Thymus (tissue), 11 donors: Measurements from ENCODE around the gene BACH2. TPM values are rescaled to one million over a fixed set of nuclear protein-coding genes. Genes with fewer than 3 reads are reported as not detected.
"Not testable (repeated sequence)": the region's sequence is repeated elsewhere in the genome, so short reads cannot be mapped to it uniquely, and the experiment has no call there.

Experiments
- DNase-seq, 9 donors: peaks; one replicate each; pipeline ENCODE4 v3.0.0-alpha.2; 2013; ENCODE audit warnings: low spot score in 9 of 9, low read depth in 6 of 9, missing footprints in 1 of 9
- H3K27ac ChIP-seq, 2 donors: one replicate each; pipeline ENCODE4 v1.5.1; 2013; ENCODE audit warnings: control low read depth in 1 of 2, low read depth in 1 of 2, low read length in 1 of 2, mild to moderate bottlenecking in 1 of 2, moderate library complexity in 1 of 2
- H3K27me3 ChIP-seq, 2 donors: one replicate each; pipeline ENCODE4 v1.5.1; 2013; ENCODE audit warnings: low read length in 1 of 2; ENCODE audit not compliant: control insufficient read depth in 2 of 2, insufficient read depth in 1 of 2
- H3K36me3 ChIP-seq, 2 donors: one replicate each; pipeline ENCODE4 v1.5.1; 2013; ENCODE audit warnings: low read length in 1 of 2, mild to moderate bottlenecking in 1 of 2, moderate library complexity in 1 of 2; ENCODE audit not compliant: control insufficient read depth in 2 of 2, insufficient read depth in 2 of 2
- H3K4me1 ChIP-seq, 2 donors: one replicate each; pipeline ENCODE4 v1.5.1; 2013; ENCODE audit warnings: low read length in 2 of 2; ENCODE audit not compliant: control insufficient read depth in 2 of 2, insufficient read depth in 2 of 2
- H3K4me3 ChIP-seq, 2 donors: one replicate each; pipeline ENCODE4 v1.5.1; 2013; ENCODE audit warnings: low read length in 2 of 2, control low read depth in 1 of 2, mild to moderate bottlenecking in 1 of 2
- H3K9me3 ChIP-seq, 2 donors: one replicate each; pipeline ENCODE4 v1.5.1; 2013; ENCODE audit warnings: low read length in 1 of 2, mild to moderate bottlenecking in 1 of 2; ENCODE audit not compliant: control insufficient read depth in 2 of 2, insufficient read depth in 1 of 2
- WGBS: extraction: QIAGEN DNeasy Blood & Tissue Kit; methylation state at CpG from one replicate; pipeline ENCODE4 v1.1.7; 2013; 5-methylcytosine and 5-hydroxymethylcytosine counted together
- polyA plus RNA-seq: library from polyadenylated mRNA; stranded (reverse); fragments of 200-250 nt; gene quantifications from one replicate; pipeline ENCODE4 v1.2.3, GENCODE V29; 2013
- total RNA-seq: library from RNA; stranded (reverse); fragments of 120-200 nt; gene quantifications from one replicate; pipeline ENCODE4 v1.2.4, GENCODE V29; 2013
- donor health status: healthy.

Gene BACH2
- total and polyA plus RNA-seq, 2 donors = 12.3 to 12.7 TPM

DNA sequence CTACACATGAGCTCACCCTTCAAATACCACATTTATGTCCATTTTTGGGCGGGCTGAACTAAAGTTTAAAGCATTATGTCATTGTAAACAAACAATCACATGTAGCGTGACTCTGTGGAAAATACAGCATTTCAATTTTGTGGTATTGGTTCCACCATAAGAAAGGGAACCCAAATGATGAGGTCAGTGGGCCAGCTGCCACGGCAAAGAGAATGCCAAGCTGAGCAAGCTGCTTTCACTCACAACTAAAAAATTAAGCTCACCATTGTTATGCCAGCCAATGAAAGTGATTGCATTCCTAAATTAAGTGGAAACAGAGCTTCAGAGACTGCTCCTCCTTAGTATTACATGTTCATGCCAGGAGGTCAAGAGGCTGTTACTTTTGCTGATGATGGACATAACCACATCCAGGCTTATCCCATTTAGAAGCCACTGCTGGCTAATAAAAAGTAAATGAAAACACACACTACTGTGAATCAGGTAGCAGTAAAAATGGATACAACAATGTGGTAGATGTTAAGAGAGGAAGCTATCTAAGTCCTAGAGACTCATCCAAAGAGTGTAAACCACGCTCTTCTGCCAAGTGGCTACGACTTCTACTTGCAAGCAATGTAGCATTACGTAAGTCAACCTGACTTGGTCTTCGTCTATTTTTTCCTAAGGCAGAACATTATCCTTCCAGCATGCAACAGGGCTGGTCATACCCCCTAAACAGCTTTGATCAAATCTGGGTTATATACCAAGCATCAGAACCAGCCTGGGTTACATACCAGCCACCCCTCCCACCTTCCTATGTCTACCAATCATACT, 164.8 kb downstream of the BACH2 start:
- H3K27me3 ChIP-seq = no peaks in the 10 kb centered on the region
- no peaks in the 10 kb centered on the region for H3K9me3 ChIP-seq
- H3K27ac ChIP-seq = no peak overlapping the region
- 94% methylated on average over 7 of the region's 7 CpGs for WGBS
- peaks cover 0 to 7% of the 10 kb centered on the region in 2 donors for H3K36me3 ChIP-seq
- H3K4me1 ChIP-seq = peaks cover 7 to 14% of the 10 kb centered on the region in 2 donors
- no peak for DNase-seq
- no peak overlapping the region for H3K4me3 ChIP-seq

DNA sequence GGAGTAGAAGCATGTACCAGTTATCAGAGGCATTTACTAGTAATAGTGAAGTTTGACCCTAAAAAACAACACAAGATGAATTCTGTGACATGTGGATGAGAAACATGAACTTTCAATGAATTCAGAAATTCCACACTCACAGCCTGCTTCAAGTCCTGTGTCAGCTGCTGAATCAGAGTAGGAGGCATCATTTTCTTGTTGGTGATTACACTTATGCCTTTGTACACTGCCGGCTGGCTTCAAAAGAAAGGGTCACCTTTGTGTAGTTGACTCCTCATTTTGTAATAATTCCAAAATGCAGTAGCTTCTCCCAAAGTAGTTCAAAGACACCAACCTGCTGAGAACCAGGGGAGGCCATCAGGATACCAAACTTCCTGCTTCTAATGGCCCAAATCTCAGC, 165.5 kb downstream of the BACH2 start:
- no peak for DNase-seq
- Histone ChIP-seq H3K27me3 (no peaks in the 10 kb centered on the region), H3K4me1 (peaks cover 7 to 18% of the 10 kb centered on the region in 2 donors), H3K27ac (no peak overlapping the region), H3K9me3 (no peaks in the 10 kb centered on the region), H3K4me3 (no peak overlapping the region), H3K36me3 (peaks cover 0 to 7% of the 10 kb centered on the region in 2 donors)
- 94% methylated on average over 1 of the region's 1 CpG for WGBS

DNA sequence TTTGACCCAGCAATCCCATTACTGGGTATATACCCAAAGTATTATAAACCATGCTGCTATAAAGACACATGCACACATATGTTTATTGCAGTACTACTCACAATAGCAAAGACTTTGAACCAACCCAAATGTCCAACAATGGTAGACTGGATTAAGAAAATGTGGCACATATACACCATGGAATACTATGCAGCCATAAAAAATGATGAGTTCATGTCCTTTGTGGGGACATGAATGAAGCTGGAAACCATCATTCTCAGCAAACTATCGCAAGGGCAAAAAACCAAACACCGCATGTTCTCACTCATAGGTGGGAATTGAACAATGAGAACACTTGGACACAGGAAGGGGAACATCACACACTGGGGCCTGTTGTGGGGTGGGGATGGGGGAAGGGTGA, 168.0 kb downstream of the BACH2 start:
- H3K36me3 ChIP-seq, H3K27ac ChIP-seq, H3K9me3 ChIP-seq, H3K27me3 ChIP-seq, DNase-seq, H3K4me3 ChIP-seq: not testable (repeated sequence)
- 78% methylated on average over 2 of the region's 2 CpGs for WGBS
- H3K4me1 ChIP-seq = peaks cover 10 to 25% of the 10 kb centered on the region in 2 donors

DNA sequence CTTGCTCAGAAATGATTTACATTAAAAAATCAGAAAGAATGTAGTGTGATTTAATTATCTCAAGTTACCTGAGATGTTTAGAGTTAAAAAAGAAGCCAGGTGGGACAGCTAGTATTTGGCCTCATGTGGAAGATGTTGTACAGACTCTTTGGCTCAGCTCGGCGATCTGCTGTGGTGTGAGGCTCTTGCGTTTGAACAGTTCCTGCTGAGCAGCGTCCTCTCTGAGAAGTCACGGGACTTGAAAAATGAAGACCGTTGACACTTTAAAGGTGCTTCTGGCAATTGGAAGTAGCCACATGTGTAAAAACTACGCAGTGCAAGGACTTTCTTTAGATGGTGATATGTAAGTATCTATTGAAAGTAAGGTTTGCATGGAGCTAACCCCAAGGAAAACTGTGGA, 169.0 kb downstream of the BACH2 start:
- H3K27ac ChIP-seq = no peak overlapping the region
- peak in 1 of 9 donors; percentile 42 for DNase-seq
- no peaks in the 10 kb centered on the region for H3K9me3 ChIP-seq
- H3K36me3 ChIP-seq = peaks cover 0 to 7% of the 10 kb centered on the region in 2 donors
- H3K27me3 ChIP-seq = no peaks in the 10 kb centered on the region
- 76% methylated on average over 7 of the region's 7 CpGs for WGBS
- H3K4me3 ChIP-seq = no peak overlapping the region
- H3K4me1 ChIP-seq = peaks cover 7 to 25% of the 10 kb centered on the region in 2 donors

DNA sequence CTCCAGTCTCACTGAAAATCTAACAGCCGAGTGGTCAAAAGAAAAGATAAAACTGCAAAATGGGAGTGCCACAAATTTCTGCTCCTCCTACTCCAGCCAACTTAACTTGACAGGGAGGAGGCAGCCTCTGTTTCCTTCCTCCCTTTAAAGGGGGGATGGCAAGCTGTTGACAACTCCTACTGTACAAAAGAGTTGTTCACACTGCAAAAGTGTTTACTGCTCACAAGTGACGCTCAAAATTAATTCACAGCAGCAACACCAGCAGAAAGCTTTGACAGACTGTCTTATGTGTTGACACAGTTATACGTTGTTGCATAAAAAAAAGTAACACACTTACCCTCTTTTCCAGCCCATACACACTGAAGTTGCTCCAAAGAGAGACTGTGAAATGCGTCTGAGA, 169.8 kb downstream of the BACH2 start:
- Histone ChIP-seq H3K4me3 (no peak overlapping the region), H3K9me3 (no peaks in the 10 kb centered on the region), H3K27ac (peak overlapping the region in 1 of 2 donors; percentile 30), H3K27me3 (no peaks in the 10 kb centered on the region), H3K36me3 (peaks cover 0 to 7% of the 10 kb centered on the region in 2 donors), H3K4me1 (peaks cover 6 to 25% of the 10 kb centered on the region in 2 donors)
- peak in 1 of 9 donors; percentile 29 for DNase-seq
- 94% methylated on average over 4 of the region's 4 CpGs for WGBS

- Histone ChIP-seq H3K27ac (no peak overlapping the region), H3K4me1 (peaks cover 6 to 25% of the 10 kb centered on the region in 2 donors), H3K36me3 (peaks cover 0 to 7% of the 10 kb centered on the region in 2 donors), H3K9me3 (no peaks in the 10 kb centered on the region), H3K27me3 (no peaks in the 10 kb centered on the region), H3K4me3 (no peak overlapping the region)
- DNase-seq = no peak
- WGBS = 89% methylated on average over 5 of the region's 5 CpGs
These were observed 170.5 kb downstream of the BACH2 start for GRCh38 chr6:90126181-90126580.

- Histone ChIP-seq H3K27ac (no peak overlapping the region), H3K9me3 (no peaks in the 10 kb centered on the region), H3K27me3 (no peaks in the 10 kb centered on the region), H3K4me3 (no peak overlapping the region), H3K36me3 (peaks cover 0 to 7% of the 10 kb centered on the region in 2 donors), H3K4me1 (peaks cover 6 to 25% of the 10 kb centered on the region in 2 donors)
- WGBS = 93% methylated on average over 5 of the region's 5 CpGs
- DNase-seq = no peak
These were observed 171.7 kb downstream of the BACH2 start for GRCh38 chr6:90124874-90125510.

DNA sequence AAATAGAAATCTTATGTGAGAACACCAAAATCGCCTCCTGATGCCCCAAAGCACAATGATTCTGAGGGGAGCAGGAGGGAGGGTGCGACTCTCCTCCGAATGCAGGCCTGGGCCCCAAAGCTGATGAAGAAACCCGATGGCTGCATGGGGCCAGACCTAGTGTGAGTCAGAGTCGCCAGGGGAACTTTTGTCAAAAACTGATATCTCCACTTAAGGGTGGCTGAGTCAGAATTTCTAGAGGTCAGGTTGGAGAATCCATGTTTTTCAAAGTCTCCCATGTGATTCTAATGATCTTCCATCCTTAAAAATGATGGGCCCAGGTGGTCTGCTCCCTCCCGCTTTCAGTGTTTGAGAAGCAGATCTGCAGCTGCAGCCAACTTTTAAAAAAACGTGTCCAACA, 172.8 kb downstream of the BACH2 start:
- Histone ChIP-seq H3K27ac (no peak overlapping the region), H3K9me3 (no peaks in the 10 kb centered on the region), H3K4me1 (peaks cover 6 to 25% of the 10 kb centered on the region in 2 donors), H3K27me3 (no peaks in the 10 kb centered on the region), H3K4me3 (no peak overlapping the region), H3K36me3 (peaks cover 0 to 7% of the 10 kb centered on the region in 2 donors)
- DNase-seq = no peak
- 93% methylated on average over 7 of the region's 7 CpGs for WGBS

- H3K36me3 ChIP-seq = peaks cover 0 to under 1% of the 10 kb centered on the region in 2 donors
- 93% methylated on average over 4 of the region's 4 CpGs for WGBS
- DNase-seq = no peak
- H3K27me3 ChIP-seq = no peaks in the 10 kb centered on the region
- H3K9me3 ChIP-seq = no peaks in the 10 kb centered on the region
- no peak overlapping the region for H3K27ac ChIP-seq
- H3K4me3 ChIP-seq = no peak overlapping the region
- H3K4me1 ChIP-seq = peaks cover 3 to 13% of the 10 kb centered on the region in 2 donors
These were observed 174.7 kb downstream of the BACH2 start for GRCh38 chr6:90121982-90122381.
